Measurements from ENCODE around the gene DPF1.

DNA sequence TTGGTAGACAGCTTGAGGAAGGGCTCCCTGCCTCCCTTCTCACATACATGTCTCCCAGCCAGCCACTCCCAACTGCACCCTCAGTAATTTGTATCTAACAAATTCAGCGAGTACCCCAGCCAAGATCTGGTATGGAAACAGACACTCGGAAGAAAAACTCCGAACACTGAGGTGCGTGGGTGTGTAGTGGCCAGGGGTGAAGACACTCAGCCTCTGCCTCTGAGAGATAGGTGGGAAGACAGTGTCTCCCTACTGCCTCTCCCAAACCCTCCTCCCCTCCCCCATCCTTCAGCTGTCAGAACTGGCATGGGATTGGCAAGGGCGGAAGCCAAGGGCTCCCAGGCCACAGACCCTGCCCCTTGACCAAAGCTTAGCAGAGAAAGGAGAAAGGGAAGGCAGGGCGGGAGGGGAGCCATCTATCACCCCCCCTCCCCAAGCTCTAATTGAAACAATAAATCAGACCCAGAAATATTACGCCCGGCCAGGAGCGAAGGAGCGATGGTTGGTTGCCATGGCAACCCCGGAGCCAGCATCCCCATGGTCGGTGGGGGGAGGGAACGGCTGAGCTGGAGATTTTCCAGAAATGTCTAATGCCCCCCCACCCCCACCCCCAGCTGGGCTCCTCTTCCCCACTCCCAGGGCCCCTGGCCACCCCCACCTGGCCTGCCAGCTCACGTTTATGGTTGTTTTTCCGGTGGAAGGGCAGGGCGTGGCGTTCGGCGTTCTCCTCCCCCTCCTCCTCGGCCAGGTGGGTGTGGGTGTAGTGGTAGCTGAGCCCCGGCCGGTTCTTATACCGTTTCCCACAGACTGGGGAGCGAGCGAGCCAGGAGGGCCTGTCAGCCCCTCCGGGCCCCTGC is 7.0 kb downstream of the DPF1 start:
- TF ChIP-seq CTCF (IDR thresholded peaks at IDR 0.05; ENCODE audit: low read depth, low read length) (no peak), EZH2phosphoT487 (IDR thresholded peaks at IDR 0.05; ENCODE audit: low read depth) (no peak)
